BJ (cell line): Measurements from ENCODE around the gene GTF2H4. TPM values are rescaled to one million over a fixed set of nuclear protein-coding genes. Genes with fewer than 3 reads are reported as not detected.

Experiments used
- CTCF ChIA-PET: fragments of 350-600 bp; formaldehyde crosslinking; extraction: SDS; loops from one replicate; lab custom pipeline; 2021; ENCODE audit warnings: antibody characterized with exemption, inconsistent platforms; lab: Yijun Ruan, JAX
- POLR2A ChIA-PET: fragments of 300-600 bp; sonication (Branson Sonifier 250); formaldehyde crosslinking; extraction: SDS; loops from one replicate; lab custom pipeline; 2021; ENCODE audit warnings: antibody characterized with exemption; lab: Charles Lee
- DNase-seq: peaks from one replicate; pipeline ENCODE4 v3.0.0-alpha.2; 2011; ENCODE audit warnings: low read depth
- H3K27me3 ChIP-seq: 2 replicates; pipeline ENCODE4 v1.6.0; 2011; ENCODE audit warnings: low read length; ENCODE audit not compliant: control insufficient read depth, insufficient read depth
- H3K36me3 ChIP-seq: 2 replicates; pipeline ENCODE4 v1.5.1; 2011; ENCODE audit warnings: low read length; ENCODE audit not compliant: control insufficient read depth, insufficient read depth
- H3K4me3 ChIP-seq: 2 replicates; pipeline ENCODE4 v1.5.1; 2011; ENCODE audit warnings: low read depth, mild to moderate bottlenecking, control low read depth, low read length
- polyA plus RNA-seq: library from polyadenylated mRNA; depleted of rRNA; stranded (reverse); fragments of >200 nt; gene quantifications from 2 replicates; pipeline ENCODE4 v1.2.3, GENCODE V29; 2011
- TF ChIP-seq, protein P1 (sequence below): IDR thresholded peaks from 2 replicates; pipeline ENCODE4 v1.5.1; 2011; ENCODE audit warnings: low read depth, mild to moderate bottlenecking, control low read depth, inconsistent platforms, low read length, moderate library complexity; ENCODE audit not compliant: insufficient read depth

GTF2H4 gene
- polyA plus RNA-seq, 1 experiment, result 28.2 TPM

- Histone ChIP-seq H3K4me3 (no peak overlapping the region), H3K36me3 (no peaks in the 10 kb centered on the region), H3K27me3 (peaks cover 34% of the 10 kb centered on the region)
- POLR2A ChIA-PET, result no interaction called here
- TF ChIP-seq, protein P1, sequence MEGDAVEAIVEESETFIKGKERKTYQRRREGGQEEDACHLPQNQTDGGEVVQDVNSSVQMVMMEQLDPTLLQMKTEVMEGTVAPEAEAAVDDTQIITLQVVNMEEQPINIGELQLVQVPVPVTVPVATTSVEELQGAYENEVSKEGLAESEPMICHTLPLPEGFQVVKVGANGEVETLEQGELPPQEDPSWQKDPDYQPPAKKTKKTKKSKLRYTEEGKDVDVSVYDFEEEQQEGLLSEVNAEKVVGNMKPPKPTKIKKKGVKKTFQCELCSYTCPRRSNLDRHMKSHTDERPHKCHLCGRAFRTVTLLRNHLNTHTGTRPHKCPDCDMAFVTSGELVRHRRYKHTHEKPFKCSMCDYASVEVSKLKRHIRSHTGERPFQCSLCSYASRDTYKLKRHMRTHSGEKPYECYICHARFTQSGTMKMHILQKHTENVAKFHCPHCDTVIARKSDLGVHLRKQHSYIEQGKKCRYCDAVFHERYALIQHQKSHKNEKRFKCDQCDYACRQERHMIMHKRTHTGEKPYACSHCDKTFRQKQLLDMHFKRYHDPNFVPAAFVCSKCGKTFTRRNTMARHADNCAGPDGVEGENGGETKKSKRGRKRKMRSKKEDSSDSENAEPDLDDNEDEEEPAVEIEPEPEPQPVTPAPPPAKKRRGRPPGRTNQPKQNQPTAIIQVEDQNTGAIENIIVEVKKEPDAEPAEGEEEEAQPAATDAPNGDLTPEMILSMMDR, result no peak
- CTCF ChIA-PET, result no interaction called here
- DNase-seq, result no peak
Measured at GRCh38 chr6:30951907-30952469, 44.0 kb downstream of the GTF2H4 start.

DNA sequence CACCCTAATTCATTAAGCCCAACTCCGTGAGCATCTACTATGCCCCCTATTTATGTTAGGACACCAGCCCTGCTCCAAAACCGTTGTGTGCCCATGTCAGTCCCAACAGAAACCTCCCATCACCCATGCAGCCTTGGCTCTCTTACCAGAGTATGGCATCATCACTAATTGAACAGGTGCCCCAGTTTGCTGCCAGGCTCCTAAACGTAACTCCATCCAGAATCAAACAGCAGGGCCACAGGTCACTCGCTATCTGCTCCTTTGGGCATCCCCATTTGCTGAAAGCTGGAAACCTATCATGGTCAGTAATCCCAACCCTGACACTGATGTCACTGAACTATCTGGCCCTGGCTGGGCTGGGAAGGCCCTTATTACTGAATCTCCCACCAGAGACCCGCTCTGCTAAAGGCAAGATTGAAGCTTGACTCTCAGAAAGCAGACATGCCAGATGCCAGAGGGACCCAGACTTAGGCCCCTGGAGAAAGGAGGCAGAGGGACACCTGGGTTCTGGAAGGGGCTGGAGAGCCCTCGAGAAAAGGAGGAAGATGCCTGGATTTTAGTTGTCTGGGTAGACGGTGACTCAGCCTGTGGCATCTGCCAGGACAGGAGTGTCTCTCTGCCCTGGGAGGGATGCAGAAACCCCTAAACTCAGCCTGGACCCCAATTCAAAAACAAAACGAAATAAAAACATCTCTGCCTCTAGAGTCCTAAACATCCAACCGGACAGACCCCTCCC is 46.8 kb downstream of the GTF2H4 start:
- TF ChIP-seq, protein P1, result no peak
- no peaks in the 10 kb centered on the region for H3K36me3 ChIP-seq
- H3K27me3 ChIP-seq, result peaks cover 36% of the 10 kb centered on the region
- no peak for DNase-seq
- ChIA-PET CTCF (interaction anchor here (1.1 to 3.3 kb wide), 3 partner anchors 13 to 133 kb away, joined by 4 to 11 read pairs (median 7); no protein-coding TSS in a partner anchor), POLR2A (no interaction called here)
- no peak overlapping the region for H3K4me3 ChIP-seq

- ChIA-PET POLR2A (no interaction called here), CTCF (interaction anchor here (0.8 to 3.3 kb wide), 4 partner anchors 12 to 132 kb away, joined by 4 to 11 read pairs (median 6); no protein-coding TSS in a partner anchor)
- peaks cover 36% of the 10 kb centered on the region for H3K27me3 ChIP-seq
- peak overlapping the region; percentile 37 for H3K4me3 ChIP-seq
- no peaks in the 10 kb centered on the region for H3K36me3 ChIP-seq
- TF ChIP-seq, protein P1, result no peak
- no peak for DNase-seq
Measured at GRCh38 chr6:30955367-30956042, 47.5 kb downstream of the GTF2H4 start.

DNA sequence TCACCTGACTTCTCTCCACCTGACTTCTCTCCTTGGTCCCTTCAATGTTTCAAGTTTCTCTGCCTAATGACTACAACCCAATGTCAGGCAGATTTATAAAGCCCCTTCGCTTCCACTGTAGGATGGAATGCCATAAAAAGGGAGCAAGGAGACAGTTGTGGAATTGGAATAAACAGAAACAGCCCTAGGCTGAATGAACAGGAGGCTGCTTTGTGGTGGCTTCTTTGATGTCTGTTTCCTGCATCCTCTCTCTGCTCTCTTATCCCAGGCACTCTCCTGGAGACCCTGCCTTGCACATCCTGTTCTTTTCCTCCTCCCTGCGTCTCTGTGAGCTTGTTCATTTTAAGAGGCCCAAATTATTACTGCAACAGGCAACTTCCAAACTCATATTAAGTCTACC is 49.7 kb downstream of the GTF2H4 start:
- ChIA-PET POLR2A (no interaction called here), CTCF (no interaction called here)
- TF ChIP-seq, protein P1, result no peak
- no peak overlapping the region for H3K4me3 ChIP-seq
- DNase-seq, result no peak
- peaks cover 32% of the 10 kb centered on the region for H3K27me3 ChIP-seq
- H3K36me3 ChIP-seq, result no peaks in the 10 kb centered on the region
